Gastrocnemius medialis (tissue), 4 donors: ENCODE results near the gene STK17B. TPM values are rescaled to one million over a fixed set of nuclear protein-coding genes. Genes with fewer than 3 reads are reported as not detected.

Source experiments
- ATAC-seq, 2 donors: fragments of 150-250 bp; one replicate each; pipeline ENCODE4 v1.9.1; 2016
- DNase-seq, 2 donors: peaks; one replicate each; pipeline ENCODE4 v3.0.0-alpha.2; 2019
- H3K27ac ChIP-seq, 4 donors: fragments of 200-600 bp; sonication (generic); 1 replicate in 1 of 4; 2 replicates in 3 of 4; pipeline ENCODE4 v1.5.1; 2016 to 2018; ENCODE audit warnings: mild to moderate bottlenecking in 2 of 4, moderate library complexity in 1 of 4
- H3K27me3 ChIP-seq, 3 donors: fragments of 200-600 bp; sonication (generic) in 2 of 3; 1 replicate in 1 of 3; 2 replicates in 2 of 3; pipeline versions ENCODE4 v1.5.1 to v1.6.0; 2016 to 2019; ENCODE audit warnings: mild to moderate bottlenecking in 1 of 3, moderate library complexity in 1 of 3
- H3K36me3 ChIP-seq, 2 donors: fragments of 200-600 bp; sonication (generic) in 1 of 2; one replicate each; pipeline ENCODE4 v1.5.1; 2017 to 2018
- H3K4me1 ChIP-seq, 2 donors: fragments of 200-600 bp; sonication (generic) in 1 of 2; one replicate each; pipeline ENCODE4 v1.5.1; 2016 to 2017; ENCODE audit warnings: mild to moderate bottlenecking in 2 of 2
- H3K4me3 ChIP-seq, 4 donors: fragments of 200-600 bp; sonication (generic) in 3 of 4; 1 replicate in 1 of 4; 2 replicates in 3 of 4; pipeline ENCODE4 v1.5.1; 2016 to 2019; ENCODE audit warnings: mild to moderate bottlenecking in 2 of 4
- H3K9me3 ChIP-seq, 3 donors: fragments of 200-600 bp; sonication (generic) in 2 of 3; 1 replicate in 1 of 3; 2 replicates in 2 of 3; pipeline ENCODE4 v1.5.1; 2016 to 2019
- POLR2A ChIP-seq, 2 donors: fragments of 450-650 bp; IDR thresholded peaks; one replicate each; pipeline ENCODE4 v1.6.1; 2017; ENCODE audit warnings: antibody characterized with exemption in 2 of 2, mild to moderate bottlenecking in 2 of 2, moderate library complexity in 2 of 2
- in situ Hi-C, 4 donors: fragments of 200-750 bp; cut with MboI; loops; one replicate each; pipeline versions ENCODE4 v1.15.0 to v1.8.0; 2017; ENCODE audit warnings: low sequenced_read_pairs in 4 of 4
- intact Hi-C: fragments of 100-400 bp; cut with DNase I; formaldehyde crosslinking; loops from one replicate; pipeline ENCODE4 v1.15.1; 2023; ENCODE audit warnings: low total_unique reads
- total RNA-seq, 4 donors: library from RNA; depleted of rRNA; stranded (reverse); fragments of >200 nt; gene quantifications; one replicate each; pipeline versions ENCODE4 v1.1.0 to v1.2.3, GENCODE V29; 2016
- TF ChIP-seq, protein P1 (sequence below), 5 experiments: fragments of 450-650 bp in 3 of 5; fragments of 200-600 bp in 2 of 5; sonication (generic) in 2 of 5; IDR thresholded peaks in 4 of 5; conservative IDR thresholded peaks in 1 of 5; 1 replicate in 4 of 5; 2 replicates in 1 of 5; pipeline ENCODE4 v1.5.1; 2016 to 2019; ENCODE audit warnings: antibody characterized with exemption in 5 of 5, mild to moderate bottlenecking in 3 of 5, moderate library complexity in 3 of 5

The STK17B gene
- total RNA-seq, 4 donors from 2014 or later: 4.4 to 11.5 (median 8.8) TPM

DNA sequence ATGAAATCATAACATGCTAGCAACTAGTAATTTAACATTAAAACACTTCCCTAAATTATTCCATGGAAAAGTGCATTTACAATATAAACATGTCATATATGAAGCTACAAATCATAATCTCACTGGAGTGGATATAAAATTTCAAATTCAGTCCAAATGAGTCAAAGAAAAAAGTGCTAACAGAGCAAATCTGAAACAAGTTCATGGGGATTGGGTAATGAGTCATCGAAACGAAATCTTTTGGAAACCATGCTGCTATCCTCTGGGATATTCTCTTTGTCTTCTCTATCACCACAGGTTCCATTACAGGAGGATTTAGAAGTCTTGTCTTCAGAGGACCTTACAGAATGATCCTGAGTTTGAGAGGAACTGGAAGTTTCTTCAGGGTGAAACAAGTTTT, 34.1 kb downstream of the STK17B start:
- TF ChIP-seq POLR2A (IDR thresholded peaks at IDR 0.05): no peak
- TF ChIP-seq, protein P1, sequence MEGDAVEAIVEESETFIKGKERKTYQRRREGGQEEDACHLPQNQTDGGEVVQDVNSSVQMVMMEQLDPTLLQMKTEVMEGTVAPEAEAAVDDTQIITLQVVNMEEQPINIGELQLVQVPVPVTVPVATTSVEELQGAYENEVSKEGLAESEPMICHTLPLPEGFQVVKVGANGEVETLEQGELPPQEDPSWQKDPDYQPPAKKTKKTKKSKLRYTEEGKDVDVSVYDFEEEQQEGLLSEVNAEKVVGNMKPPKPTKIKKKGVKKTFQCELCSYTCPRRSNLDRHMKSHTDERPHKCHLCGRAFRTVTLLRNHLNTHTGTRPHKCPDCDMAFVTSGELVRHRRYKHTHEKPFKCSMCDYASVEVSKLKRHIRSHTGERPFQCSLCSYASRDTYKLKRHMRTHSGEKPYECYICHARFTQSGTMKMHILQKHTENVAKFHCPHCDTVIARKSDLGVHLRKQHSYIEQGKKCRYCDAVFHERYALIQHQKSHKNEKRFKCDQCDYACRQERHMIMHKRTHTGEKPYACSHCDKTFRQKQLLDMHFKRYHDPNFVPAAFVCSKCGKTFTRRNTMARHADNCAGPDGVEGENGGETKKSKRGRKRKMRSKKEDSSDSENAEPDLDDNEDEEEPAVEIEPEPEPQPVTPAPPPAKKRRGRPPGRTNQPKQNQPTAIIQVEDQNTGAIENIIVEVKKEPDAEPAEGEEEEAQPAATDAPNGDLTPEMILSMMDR (IDR thresholded peaks at IDR 0.05 in 4 of 5, conservative IDR thresholded peaks at IDR 0.05 in 1 of 5): no peak
- Histone ChIP-seq H3K4me3 (no peak overlapping the region), H3K4me1 (no peaks in the 10 kb centered on the region), H3K27me3 (no peaks in the 10 kb centered on the region), H3K36me3 (peaks cover 0 to 18% of the 10 kb centered on the region in 2 donors), H3K27ac (no peak overlapping the region), H3K9me3 (peaks cover 0 to 3% (median 0%) of the 10 kb centered on the region in 3 donors)
- DNase-seq (no peak), ATAC-seq (no peak)
- intact Hi-C loops: no loop called here
- in situ Hi-C loops: no loop called here

DNA sequence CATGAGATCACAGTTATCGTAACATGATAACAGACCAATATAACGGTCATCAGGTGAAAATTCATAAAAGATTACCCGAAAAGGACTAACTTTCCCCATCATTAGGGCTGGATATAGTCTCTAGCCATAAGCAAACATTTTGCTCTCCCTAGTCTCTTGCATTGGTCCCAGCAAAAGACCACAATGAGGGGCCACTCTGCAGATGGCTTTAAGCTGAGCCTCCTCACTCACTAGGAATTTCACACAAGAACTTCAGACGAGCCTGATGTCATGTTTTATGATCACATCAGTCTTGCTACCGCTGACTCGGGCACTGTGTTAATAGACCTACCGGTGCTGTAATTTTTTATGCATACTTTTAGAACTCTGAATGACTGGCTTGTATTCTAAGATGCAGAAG, 35.2 kb downstream of the STK17B start:
- in situ Hi-C loops: no loop called here
- Histone ChIP-seq H3K27ac (no peak overlapping the region), H3K4me1 (no peaks in the 10 kb centered on the region), H3K9me3 (peaks cover 0 to 9% (median 7%) of the 10 kb centered on the region in 3 donors), H3K27me3 (no peaks in the 10 kb centered on the region), H3K36me3 (peaks cover 0 to 14% of the 10 kb centered on the region in 2 donors), H3K4me3 (no peak overlapping the region)
- ATAC-seq: no peak
- no peak for DNase-seq
- TF ChIP-seq POLR2A (IDR thresholded peaks at IDR 0.05): no peak
- TF ChIP-seq, protein P1 (IDR thresholded peaks at IDR 0.05 in 4 of 5, conservative IDR thresholded peaks at IDR 0.05 in 1 of 5): no peak
- intact Hi-C loops: no loop called here

DNA sequence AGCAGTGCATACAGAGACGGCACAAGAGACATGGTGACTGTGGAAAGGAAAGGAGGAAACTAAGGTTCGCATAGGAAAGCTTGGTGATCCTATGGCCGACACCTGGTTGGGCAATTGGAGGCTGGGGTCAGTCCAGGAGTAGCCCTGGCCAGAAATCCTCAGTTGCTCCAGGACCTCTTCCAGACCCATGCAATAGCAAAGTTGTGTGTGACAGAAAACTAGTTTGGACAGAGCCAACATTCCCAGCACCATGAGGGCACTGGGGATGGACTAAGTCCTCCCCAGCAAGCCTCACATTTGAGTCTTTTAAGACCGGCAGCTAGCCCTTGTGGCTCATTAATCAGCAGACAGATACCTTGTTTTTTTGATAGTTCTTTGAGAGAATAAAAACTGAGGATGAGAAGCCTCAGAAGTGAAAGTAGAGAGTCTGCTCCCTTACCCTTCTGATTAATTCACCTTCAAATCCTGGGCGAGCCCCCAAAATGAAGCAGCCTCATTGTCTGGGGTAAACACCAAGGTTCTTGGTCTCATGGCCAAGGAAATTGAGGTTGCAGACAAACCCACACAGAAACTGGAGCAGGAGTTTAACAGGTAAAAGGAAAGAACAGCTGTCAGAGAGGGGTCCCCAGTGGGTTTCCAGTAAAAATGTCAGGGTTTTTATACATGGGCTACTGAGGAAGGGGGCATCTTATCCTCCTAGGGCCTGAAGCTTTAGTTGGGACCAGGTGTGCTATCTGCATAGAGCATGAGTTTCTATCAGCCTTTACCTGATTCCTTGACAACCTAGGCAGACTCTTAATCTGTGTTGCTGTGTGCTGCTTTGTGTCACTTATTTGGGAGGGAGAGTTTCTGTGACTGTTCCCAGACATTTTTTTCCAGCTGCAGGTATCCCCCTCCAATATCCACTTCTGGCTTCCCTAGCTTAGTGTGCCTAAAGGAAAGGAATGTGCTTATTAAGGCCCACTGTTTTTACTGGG, 39.1 kb downstream of the STK17B start:
- H3K4me3 ChIP-seq: no peak overlapping the region
- H3K36me3 ChIP-seq: no peaks in the 10 kb centered on the region
- no peaks in the 10 kb centered on the region for H3K4me1 ChIP-seq
- no peaks in the 10 kb centered on the region for H3K27me3 ChIP-seq
- H3K9me3 ChIP-seq: peaks cover 0 to 10% (median 9%) of the 10 kb centered on the region in 3 donors
- intact Hi-C loops: no loop called here
- DNase-seq: no peak
- H3K27ac ChIP-seq: no peak overlapping the region
- no peak for ATAC-seq
- TF ChIP-seq POLR2A (IDR thresholded peaks at IDR 0.05): no peak
- TF ChIP-seq, protein P1 (IDR thresholded peaks at IDR 0.05 in 4 of 5, conservative IDR thresholded peaks at IDR 0.05 in 1 of 5): no peak
- in situ Hi-C loops: no loop called here

DNA sequence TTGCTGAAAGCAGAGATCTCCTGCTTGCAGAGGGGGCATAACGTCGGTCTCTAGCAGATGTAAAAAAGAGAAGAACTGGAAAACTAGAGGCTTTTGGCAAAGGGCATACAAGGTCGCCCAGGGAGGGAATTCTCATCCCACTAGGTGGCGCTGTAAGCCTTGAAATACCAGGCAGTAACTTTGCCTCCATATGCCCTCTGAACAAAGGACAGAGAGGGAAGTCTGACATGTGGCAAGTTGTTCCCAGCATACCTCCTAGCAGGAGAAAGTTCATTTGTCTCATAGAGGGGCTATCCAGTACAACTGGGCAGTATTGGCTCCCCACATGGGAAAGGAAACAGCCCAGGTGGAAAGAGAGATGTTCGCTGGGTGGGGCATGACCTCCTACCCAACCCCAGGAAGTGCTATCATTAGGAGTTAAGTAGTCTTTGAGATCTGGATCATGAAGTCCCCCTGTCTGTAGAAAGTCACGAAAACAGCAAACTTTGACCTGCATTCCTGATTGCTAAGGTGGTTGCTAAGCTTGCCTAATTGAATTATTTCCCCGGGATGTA, 39.9 kb downstream of the STK17B start:
- TF ChIP-seq POLR2A (IDR thresholded peaks at IDR 0.05): no peak
- TF ChIP-seq, protein P1 (IDR thresholded peaks at IDR 0.05 in 4 of 5, conservative IDR thresholded peaks at IDR 0.05 in 1 of 5): peak in 1 of 5 experiments; percentile 49
- H3K36me3 ChIP-seq: no peaks in the 10 kb centered on the region
- H3K4me1 ChIP-seq: no peaks in the 10 kb centered on the region
- no peak for ATAC-seq
- H3K4me3 ChIP-seq: no peak overlapping the region
- H3K27ac ChIP-seq: no peak overlapping the region
- no peaks in the 10 kb centered on the region for H3K27me3 ChIP-seq
- H3K9me3 ChIP-seq: peaks cover 0 to 10% (median 9%) of the 10 kb centered on the region in 3 donors
- in situ Hi-C loops: no loop called here
- DNase-seq: no peak
- intact Hi-C loops: no loop called here
